Measurements from ENCODE around the gene ZDHHC11B.
A peak's percentile ranks its signal among the peaks of the same experiment; 100 is the strongest.
"Not testable (repeated sequence)": the region's sequence is repeated elsewhere in the genome, so short reads cannot be mapped to it uniquely, and the experiment has no call there.

Gene ZDHHC11B

GRCh38 chr5:784428-785177, at the start of gene ZDHHC11B:
TSS of gene ZDHHC11B (minus strand) at chr5:784729. CDS start at chr5:766919, 17,810 bp downstream.
- DNase-seq (ENCODE audit: low read depth) = peak; percentile 29
- H3K4me3 ChIP-seq (ENCODE audit: low read length) = peak within 1 kb of the TSS; percentile 62

GRCh38 chr5:834013-834412, 49.5 kb upstream of the ZDHHC11B start:
- H3K4me3 ChIP-seq (ENCODE audit: low read length) = not testable (repeated sequence)

GRCh38 chr5:828194-828593, 43.7 kb upstream of the ZDHHC11B start:
- not testable (repeated sequence) for H3K4me3 ChIP-seq (ENCODE audit: low read length); DNase-seq (ENCODE audit: low read depth)

More at GRCh38 chr5:834013-834412, 49.5 kb upstream of the ZDHHC11B start:
- not testable (repeated sequence) for DNase-seq (ENCODE audit: low read depth)

GRCh38 chr5:825544-825943, 41.0 kb upstream of the ZDHHC11B start:
- DNase-seq (ENCODE audit: low read depth) = not testable (repeated sequence)

GRCh38 chr5:821504-821903, 37.0 kb upstream of the ZDHHC11B start:
- no peak overlapping the region for H3K4me3 ChIP-seq (ENCODE audit: low read length)
- DNase-seq (ENCODE audit: low read depth) = no peak

More at GRCh38 chr5:825544-825943, 41.0 kb upstream of the ZDHHC11B start:
- H3K4me3 ChIP-seq (ENCODE audit: low read length) = not testable (repeated sequence)

GRCh38 chr5:820245-820644, 35.7 kb upstream of the ZDHHC11B start:
- TF ChIP-seq CTCF (conservative IDR thresholded peaks at IDR 0.05; ENCODE audit: low read depth, low read length) = no peak
- H3K4me3 ChIP-seq (ENCODE audit: low read length) = no peak overlapping the region
- DNase-seq (ENCODE audit: low read depth) = no peak

More at GRCh38 chr5:821504-821903, 37.0 kb upstream of the ZDHHC11B start:
- no peak for TF ChIP-seq CTCF (conservative IDR thresholded peaks at IDR 0.05; ENCODE audit: low read depth, low read length)

GRCh38 chr5:819078-819477, 34.5 kb upstream of the ZDHHC11B start:
- no peak for TF ChIP-seq CTCF (conservative IDR thresholded peaks at IDR 0.05; ENCODE audit: low read depth, low read length)
- no peak overlapping the region for H3K4me3 ChIP-seq (ENCODE audit: low read length)
- DNase-seq (ENCODE audit: low read depth) = no peak

- DNase-seq (ENCODE audit: low read depth) = no peak
- TF ChIP-seq CTCF (conservative IDR thresholded peaks at IDR 0.05; ENCODE audit: low read depth, low read length) = no peak
- H3K4me3 ChIP-seq (ENCODE audit: low read length) = no peak overlapping the region
Measured at GRCh38 chr5:816176-816575, 31.6 kb upstream of the ZDHHC11B start.

- no peak for TF ChIP-seq CTCF (conservative IDR thresholded peaks at IDR 0.05; ENCODE audit: low read depth, low read length)
- H3K4me3 ChIP-seq (ENCODE audit: low read length) = no peak overlapping the region
- no peak for DNase-seq (ENCODE audit: low read depth)
Measured at GRCh38 chr5:815449-815848, 30.9 kb upstream of the ZDHHC11B start.

GRCh38 chr5:813575-813974, 29.0 kb upstream of the ZDHHC11B start:
- DNase-seq (ENCODE audit: low read depth); H3K4me3 ChIP-seq (ENCODE audit: low read length): not testable (repeated sequence)

- DNase-seq (ENCODE audit: low read depth) = not testable (repeated sequence)
Measured at GRCh38 chr5:811384-811783, 26.9 kb upstream of the ZDHHC11B start.

GRCh38 chr5:807719-808514, 23.4 kb upstream of the ZDHHC11B start:
- H3K4me3 ChIP-seq (ENCODE audit: low read length); DNase-seq (ENCODE audit: low read depth): not testable (repeated sequence)

More at GRCh38 chr5:811384-811783, 26.9 kb upstream of the ZDHHC11B start:
- not testable (repeated sequence) for H3K4me3 ChIP-seq (ENCODE audit: low read length)

All from retinal pigment epithelial cell (primary cell).